ENCODE results near the gene AHI1.

Gene AHI1

GRCh38 chr6:135497412-135498184, at the start of gene AHI1:
AHI1 (minus strand) TSS chr6:135497740; CDS start chr6:135492237, 5,503 bp downstream.
- FAIRE-seq, result no peak

GRCh38 chr6:135546680-135547418, 49.3 kb upstream of the AHI1 start:
- FAIRE-seq, result no peak

GRCh38 chr6:135546206-135546605, 48.7 kb upstream of the AHI1 start:
- FAIRE-seq, result no peak

GRCh38 chr6:135540207-135540840, 42.8 kb upstream of the AHI1 start:
- FAIRE-seq, result no peak

GRCh38 chr6:135537741-135538301, 40.3 kb upstream of the AHI1 start:
- no peak for FAIRE-seq

- peak; percentile 96 for FAIRE-seq
These were observed 38.5 kb upstream of the AHI1 start for GRCh38 chr6:135535989-135536414.

- no peak for FAIRE-seq
These were observed 37.3 kb upstream of the AHI1 start for GRCh38 chr6:135534773-135535380.

GRCh38 chr6:135532559-135532958, 35.0 kb upstream of the AHI1 start:
- no peak for FAIRE-seq

GRCh38 chr6:135531954-135532490, 34.5 kb upstream of the AHI1 start:
- no peak for FAIRE-seq

- no peak for FAIRE-seq
These were observed 32.6 kb upstream of the AHI1 start for GRCh38 chr6:135530113-135530512.

- no peak for FAIRE-seq
These were observed 30.4 kb upstream of the AHI1 start for GRCh38 chr6:135527960-135528249.

GRCh38 chr6:135527116-135527959, 29.8 kb upstream of the AHI1 start:
- FAIRE-seq, result no peak

- FAIRE-seq, result no peak
These were observed 28.1 kb upstream of the AHI1 start for GRCh38 chr6:135525594-135525993.

GRCh38 chr6:135522965-135523692, 25.6 kb upstream of the AHI1 start:
- FAIRE-seq, result peak; percentile 84

- no peak for FAIRE-seq
These were observed 23.9 kb upstream of the AHI1 start for GRCh38 chr6:135521431-135521830.

GRCh38 chr6:135520781-135521180, 23.2 kb upstream of the AHI1 start:
- no peak for FAIRE-seq

GRCh38 chr6:135519348-135519747, 21.8 kb upstream of the AHI1 start:
- no peak for FAIRE-seq

GRCh38 chr6:135517527-135517926, 20.0 kb upstream of the AHI1 start:
- no peak for FAIRE-seq

GRCh38 chr6:135514706-135515105, 17.2 kb upstream of the AHI1 start:
- FAIRE-seq, result no peak

- FAIRE-seq, result peak; percentile 99
These were observed 8.9 kb upstream of the AHI1 start for GRCh38 chr6:135506270-135506997.

Measured in islet of Langerhans (tissue), 1 donor.